Measurements from ENCODE around the gene CAPNS1. TPM values are rescaled to one million over a fixed set of nuclear protein-coding genes. Genes with fewer than 3 reads are reported as not detected.

The CAPNS1 gene
- total RNA-seq, 1 experiment from 2014 or later, result 489 TPM

DNA sequence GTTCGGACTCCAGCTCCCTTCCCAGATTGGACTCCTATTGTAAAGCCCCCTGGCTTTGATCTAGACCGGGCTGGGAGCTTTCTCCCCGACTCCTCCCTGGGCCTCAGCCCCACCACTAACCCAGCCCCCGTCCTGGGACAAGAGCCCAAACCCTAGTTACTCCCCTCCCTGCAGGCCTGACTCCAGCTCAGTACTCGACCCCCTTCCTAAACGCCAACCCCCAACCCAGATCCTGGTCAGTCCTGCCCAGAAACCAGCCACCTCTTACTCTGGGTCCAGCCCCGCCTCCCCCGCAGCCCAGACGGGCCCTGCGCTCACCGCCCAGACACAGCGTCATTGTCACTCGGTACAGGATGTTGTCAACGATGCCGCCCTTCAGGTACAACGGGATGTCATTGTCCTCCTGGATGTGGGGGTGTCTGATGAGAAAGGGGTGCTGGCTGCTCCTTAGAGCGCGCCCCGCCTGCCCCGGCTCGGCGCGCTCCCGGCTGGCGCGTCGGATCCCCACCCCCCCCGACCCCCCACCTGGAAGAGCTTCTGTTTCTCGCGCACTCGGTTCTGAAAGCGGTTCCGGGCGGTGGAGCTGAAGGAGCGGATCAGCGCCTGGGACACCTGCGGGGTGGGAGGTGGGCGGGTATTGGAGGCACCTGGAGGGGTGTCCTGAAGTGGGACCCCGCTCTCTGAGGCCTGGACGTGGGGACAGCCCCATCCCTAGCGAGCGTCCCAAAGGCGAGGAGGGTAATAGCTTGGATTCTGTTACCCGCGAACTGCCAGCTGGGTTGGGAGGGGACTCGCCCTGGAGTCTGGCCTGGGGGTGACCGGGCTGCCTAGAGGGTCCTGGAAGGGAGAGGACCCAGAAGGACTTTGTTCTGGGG lies 11.5 kb downstream of the CAPNS1 start:
- peaks cover 70% of the 10 kb centered on the region for H3K36me3 Mint-ChIP-seq (ENCODE audit: insufficient read depth, unreplicated experiment)
- BruUV-seq (replicated peaks), result no TSS peak
- no peaks in the 10 kb centered on the region for H3K9me3 Mint-ChIP-seq (ENCODE audit: unreplicated experiment)
- CTCF ChIA-PET, result interaction anchor here (0.6 to 1.3 kb wide), 3 partner anchors 18 to 331 kb away, joined by 3 to 4 read pairs (median 3); no protein-coding TSS in a partner anchor
- H3K36me3 ChIP-seq (ENCODE audit: control insufficient read depth, insufficient read depth, low read length), result peaks cover 3% of the 10 kb centered on the region
- H3K4me1 Mint-ChIP-seq (ENCODE audit: low read depth, unreplicated experiment), result peaks cover 10% of the 10 kb centered on the region
- no peaks in the 10 kb centered on the region for H3K27me3 Mint-ChIP-seq (ENCODE audit: insufficient read depth, unreplicated experiment)
- H3K27me3 ChIP-seq (replicated peaks; ENCODE audit: control insufficient read depth, insufficient read depth, low read length), result no peaks in the 10 kb centered on the region
- no peaks in the 10 kb centered on the region for H3K9me3 ChIP-seq
- DNase-seq, result no peak
- H3K4me3 ChIP-seq (ENCODE audit: low read depth, low read length), result no peak overlapping the region
- intact Hi-C loops (cut with micrococcal nuclease; ENCODE audit: unreplicated experiment), result no loop called here
- TF ChIP-seq, protein P1, sequence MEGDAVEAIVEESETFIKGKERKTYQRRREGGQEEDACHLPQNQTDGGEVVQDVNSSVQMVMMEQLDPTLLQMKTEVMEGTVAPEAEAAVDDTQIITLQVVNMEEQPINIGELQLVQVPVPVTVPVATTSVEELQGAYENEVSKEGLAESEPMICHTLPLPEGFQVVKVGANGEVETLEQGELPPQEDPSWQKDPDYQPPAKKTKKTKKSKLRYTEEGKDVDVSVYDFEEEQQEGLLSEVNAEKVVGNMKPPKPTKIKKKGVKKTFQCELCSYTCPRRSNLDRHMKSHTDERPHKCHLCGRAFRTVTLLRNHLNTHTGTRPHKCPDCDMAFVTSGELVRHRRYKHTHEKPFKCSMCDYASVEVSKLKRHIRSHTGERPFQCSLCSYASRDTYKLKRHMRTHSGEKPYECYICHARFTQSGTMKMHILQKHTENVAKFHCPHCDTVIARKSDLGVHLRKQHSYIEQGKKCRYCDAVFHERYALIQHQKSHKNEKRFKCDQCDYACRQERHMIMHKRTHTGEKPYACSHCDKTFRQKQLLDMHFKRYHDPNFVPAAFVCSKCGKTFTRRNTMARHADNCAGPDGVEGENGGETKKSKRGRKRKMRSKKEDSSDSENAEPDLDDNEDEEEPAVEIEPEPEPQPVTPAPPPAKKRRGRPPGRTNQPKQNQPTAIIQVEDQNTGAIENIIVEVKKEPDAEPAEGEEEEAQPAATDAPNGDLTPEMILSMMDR (IDR thresholded peaks at IDR 0.05; ENCODE audit: insufficient read depth in 1 of 2, low read depth in 1 of 2, low read length in 1 of 2, severe bottlenecking in 1 of 2, unreplicated experiment in 1 of 2), result no peak
- H3K4me1 ChIP-seq, result no peaks in the 10 kb centered on the region
- no peak overlapping the region for H3K27ac Mint-ChIP-seq (ENCODE audit: unreplicated experiment)
- H3K4me3 Mint-ChIP-seq (ENCODE audit: unreplicated experiment), result no peak overlapping the region
- POLR2A ChIA-PET, result no interaction called here

DNA sequence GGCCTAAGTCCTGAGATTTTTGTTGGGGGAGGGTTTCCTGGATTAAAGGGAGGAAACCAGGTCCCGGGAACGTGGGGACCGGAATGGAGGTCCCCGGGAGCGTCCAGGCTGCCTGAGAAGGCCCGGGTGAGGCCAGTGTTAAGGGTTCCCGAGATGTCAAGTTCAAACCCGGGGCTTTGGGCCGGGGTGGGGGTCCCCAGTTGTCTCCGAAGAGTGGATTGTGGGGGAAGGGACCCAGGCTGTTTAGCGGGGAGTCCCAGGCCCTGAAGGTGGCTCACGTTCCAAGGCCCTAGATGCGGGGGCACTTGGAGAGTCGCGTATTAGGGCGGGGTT lies 12.1 kb downstream of the CAPNS1 start:
- Mint-ChIP-seq H3K27me3 (ENCODE audit: insufficient read depth, unreplicated experiment) (no peaks in the 10 kb centered on the region), H3K27ac (ENCODE audit: unreplicated experiment) (no peak overlapping the region), H3K36me3 (ENCODE audit: insufficient read depth, unreplicated experiment) (peaks cover 64% of the 10 kb centered on the region), H3K9me3 (ENCODE audit: unreplicated experiment) (no peaks in the 10 kb centered on the region), H3K4me1 (ENCODE audit: low read depth, unreplicated experiment) (peaks cover 10% of the 10 kb centered on the region), H3K4me3 (ENCODE audit: unreplicated experiment) (no peak overlapping the region)
- peaks cover 3% of the 10 kb centered on the region for H3K36me3 ChIP-seq (ENCODE audit: control insufficient read depth, insufficient read depth, low read length)
- no peaks in the 10 kb centered on the region for H3K9me3 ChIP-seq
- TF ChIP-seq, protein P1 (IDR thresholded peaks at IDR 0.05; ENCODE audit: insufficient read depth in 1 of 2, low read depth in 1 of 2, low read length in 1 of 2, severe bottlenecking in 1 of 2, unreplicated experiment in 1 of 2), result no peak
- intact Hi-C loops (cut with micrococcal nuclease; ENCODE audit: unreplicated experiment), result no loop called here
- no peaks in the 10 kb centered on the region for H3K27me3 ChIP-seq (replicated peaks; ENCODE audit: control insufficient read depth, insufficient read depth, low read length)
- ChIA-PET POLR2A (no interaction called here), CTCF (interaction anchor here (0.6 to 1.3 kb wide), 2 partner anchors 17 to 97 kb away, joined by 3 read pairs; no protein-coding TSS in a partner anchor)
- no TSS peak for BruUV-seq (replicated peaks)
- no peak overlapping the region for H3K4me3 ChIP-seq (ENCODE audit: low read depth, low read length)
- DNase-seq, result no peak
- no peaks in the 10 kb centered on the region for H3K4me1 ChIP-seq

DNA sequence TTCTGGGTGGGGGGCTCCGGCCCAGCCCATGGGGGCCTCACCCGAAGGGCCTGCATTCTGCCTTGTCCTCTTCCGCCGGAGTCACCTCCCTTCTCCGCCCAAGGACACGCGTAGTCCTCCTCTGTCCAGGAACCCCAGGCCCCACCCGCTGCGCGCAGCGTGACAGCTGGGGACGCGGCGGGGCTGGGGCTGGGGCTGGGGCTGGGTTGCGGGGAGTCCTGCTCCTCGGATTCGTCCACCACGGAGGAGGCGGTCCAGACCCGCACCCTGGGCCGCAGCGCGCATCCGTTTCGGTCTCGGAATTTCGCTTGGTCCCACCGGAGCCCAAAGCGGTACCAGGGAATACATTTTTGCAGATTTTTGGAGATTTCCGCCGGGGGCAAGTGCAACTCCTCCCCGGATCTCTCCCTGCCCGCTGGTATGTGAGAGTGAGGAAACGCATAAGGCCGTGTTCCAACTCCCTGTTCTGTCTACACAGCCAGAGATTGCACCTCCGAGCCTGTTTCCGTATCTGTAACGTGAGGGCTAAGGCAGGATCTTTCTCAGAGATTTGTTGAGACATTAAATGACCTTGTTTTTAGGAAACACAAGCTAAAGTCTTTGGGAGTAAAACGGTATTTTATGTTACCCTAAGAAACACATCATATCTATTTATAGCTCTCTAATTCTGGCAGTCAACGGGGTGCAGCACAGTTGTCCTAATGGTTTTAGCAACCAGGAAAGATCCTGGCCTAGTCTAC lies 12.7 kb downstream of the CAPNS1 start, which contains the start of gene COX7A1:
Gene COX7A1 (minus strand): TSS at position 96 of the 740 bp plus-strand sequence. CDS start 40 bp downstream, at position 56.
- no peaks in the 10 kb centered on the region for H3K9me3 Mint-ChIP-seq (ENCODE audit: unreplicated experiment)
- intact Hi-C loops (cut with micrococcal nuclease; ENCODE audit: unreplicated experiment), result no loop called here
- Histone ChIP-seq H3K36me3 (ENCODE audit: control insufficient read depth, insufficient read depth, low read length) (peaks cover 3% of the 10 kb centered on the region), H3K4me1 (no peaks in the 10 kb centered on the region), H3K4me3 (ENCODE audit: low read depth, low read length) (no peak within 1 kb of the TSS), H3K27me3 (replicated peaks; ENCODE audit: control insufficient read depth, insufficient read depth, low read length) (no peaks in the 10 kb centered on the region), H3K9me3 (no peaks in the 10 kb centered on the region)
- BruUV-seq (replicated peaks), result no TSS peak
- CTCF ChIA-PET, result no interaction called here
- H3K27me3 Mint-ChIP-seq (ENCODE audit: insufficient read depth, unreplicated experiment), result no peaks in the 10 kb centered on the region
- no peak within 1 kb of the TSS for H3K4me3 Mint-ChIP-seq (ENCODE audit: unreplicated experiment)
- DNase-seq, result no peak
- TF ChIP-seq, protein P1 (IDR thresholded peaks at IDR 0.05; ENCODE audit: insufficient read depth in 1 of 2, low read depth in 1 of 2, low read length in 1 of 2, severe bottlenecking in 1 of 2, unreplicated experiment in 1 of 2), result no peak
- H3K27ac Mint-ChIP-seq (ENCODE audit: unreplicated experiment), result no peak within 1 kb of the TSS
- POLR2A ChIA-PET, result no interaction called here
- peaks cover 60% of the 10 kb centered on the region for H3K36me3 Mint-ChIP-seq (ENCODE audit: insufficient read depth, unreplicated experiment)
- peaks cover 10% of the 10 kb centered on the region for H3K4me1 Mint-ChIP-seq (ENCODE audit: low read depth, unreplicated experiment)
